K562 (cell line): ENCODE results near the gene STPG2. TPM values are rescaled to one million over a fixed set of nuclear protein-coding genes. Genes with fewer than 3 reads are reported as not detected.

ENCODE experiments used
- ATAC-seq: fragments of 200-7000 bp; cut with Tn5 transposase; 3 replicates; pipeline ENCODE4 v1.9.1; 2020; ENCODE audit warnings: moderate library complexity
- BruUV-seq: library from RNA; stranded (reverse); fragments of 400-500 nt; replicated peaks from 2 replicates; lab custom pipeline; 2021; lab: Mats Ljungman, UMichigan
- CTCF ChIA-PET: fragments of 300-600 bp; formaldehyde crosslinking; extraction: SDS; loops from one replicate; lab custom pipeline; 2021; ENCODE audit warnings: low intra/inter-chr PET ratio; lab: Yijun Ruan, JAX
- POLR2A ChIA-PET: fragments of 300-600, 350-650 bp; sonication (Branson Sonifier 250); formaldehyde crosslinking; extraction: SDS; loops from one replicate; lab custom pipeline; 2021; ENCODE audit warnings: antibody characterized with exemption, inconsistent platforms; lab: Yijun Ruan, JAX
- DNase-seq, 4 experiments: peaks; one replicate each; pipeline versions ENCODE4 v3.0.0 to v3.0.0-alpha.2; 2011 to 2018; ENCODE audit warnings: low spot score in 3 of 4, mixed read lengths in 3 of 4; ENCODE audit errors: extremely low read depth in 1 of 4
- FAIRE-seq: peaks from 2 replicates; lab custom pipeline; 2011; peaks lifted over from hg19 to GRCh38; lab: Jason Lieb, UNC
- H2AFZ ChIP-seq: 2 replicates; pipeline ENCODE4 v1.6.0; 2011; ENCODE audit warnings: low read depth, low read length, control low read depth, inconsistent platforms
- H3K27ac ChIP-seq: fragments of 200-600 bp; 3 replicates; pipeline ENCODE4 v1.8.0; 2011; ENCODE audit warnings: low read depth, mild to moderate bottlenecking, control low read depth, inconsistent platforms, low read length, moderate library complexity, mixed read lengths; ENCODE audit errors: extremely low read depth
- H3K27me3 ChIP-seq, 2 experiments: fragments of 300-600 bp in 1 of 2; 2 replicates in 1 of 2; 3 replicates in 1 of 2; pipeline versions ENCODE4 v1.6.0 to v1.8.0; 2011; ENCODE audit warnings: inconsistent platforms in 2 of 2, low read length in 2 of 2, mild to moderate bottlenecking in 1 of 2, mixed read lengths in 1 of 2, moderate library complexity in 1 of 2; ENCODE audit not compliant: control insufficient read depth in 2 of 2, insufficient read depth in 2 of 2
- H3K36me3 ChIP-seq: fragments of 300-600 bp; 3 replicates; pipeline ENCODE4 v1.8.0; 2011; ENCODE audit warnings: mild to moderate bottlenecking, low read length, inconsistent platforms; ENCODE audit not compliant: control insufficient read depth, insufficient read depth
- H3K4me1 ChIP-seq, 2 experiments: fragments of 200-600 bp in 1 of 2; replicated peaks in 1 of 2; 2 replicates in 1 of 2; 3 replicates in 1 of 2; pipeline versions ENCODE4 v1.5.1 to v1.8.0; 2011; ENCODE audit warnings: inconsistent platforms in 2 of 2, low read length in 2 of 2, mild to moderate bottlenecking in 1 of 2, mixed read lengths in 1 of 2, moderate library complexity in 1 of 2; ENCODE audit not compliant: control insufficient read depth in 2 of 2, insufficient read depth in 2 of 2
- H3K4me2 ChIP-seq: 2 replicates; pipeline ENCODE4 v1.6.1; 2011; ENCODE audit warnings: low read length, control low read depth, inconsistent platforms, mixed read lengths; ENCODE audit not compliant: insufficient read depth
- H3K4me3 ChIP-seq: fragments of 200-600 bp; sonication (generic), shearing (Covaris generic); 2 replicates; pipeline ENCODE4 v1.5.1; 2016; ENCODE audit warnings: control low read depth, inconsistent platforms
- H3K79me2 ChIP-seq: fragments of 200-600 bp; 3 replicates; pipeline ENCODE4 v1.8.0; 2011; ENCODE audit warnings: low read length, inconsistent platforms; ENCODE audit not compliant: control insufficient read depth, insufficient read depth
- H3K9ac ChIP-seq, 2 experiments: 2 replicates each; pipeline versions ENCODE4 v1.6.0 to v1.6.1; 2011; ENCODE audit warnings: low read depth in 2 of 2, low read length in 2 of 2, control low read depth in 1 of 2, inconsistent platforms in 1 of 2, mild to moderate bottlenecking in 1 of 2, mixed read lengths in 1 of 2; ENCODE audit not compliant: insufficient read depth in 1 of 2
- H3K9me1 ChIP-seq: one replicate; pipeline ENCODE4 v1.6.0; 2011; ENCODE audit warnings: inconsistent platforms, mild to moderate bottlenecking, low read length, moderate library complexity; ENCODE audit not compliant: control insufficient read depth, insufficient read depth
- H3K9me3 ChIP-seq: replicated peaks from 2 replicates; pipeline ENCODE4 v1.5.1; 2011; ENCODE audit warnings: low read depth, low read length, inconsistent platforms; ENCODE audit not compliant: control insufficient read depth, insufficient read depth
- H4K20me1 ChIP-seq: replicated peaks from 2 replicates; pipeline ENCODE4 v1.6.1; 2011; ENCODE audit warnings: low read length, inconsistent platforms, mixed read lengths; ENCODE audit not compliant: control insufficient read depth, insufficient read depth
- FOXA1 ChIP-seq: fragments of 450-650 bp; IDR thresholded peaks from 2 replicates; pipeline ENCODE4 v1.6.1; 2016; ENCODE audit warnings: mild to moderate bottlenecking, borderline replicate concordance
- IFI16 ChIP-seq: fragments of 250-450 bp; sonication (Bioruptor Pico); IDR thresholded peaks from 2 replicates; pipeline ENCODE4 v2.1.2; 2022; ENCODE audit warnings: mild to moderate bottlenecking, inconsistent platforms
- SFPQ ChIP-seq: fragments of 200-400 bp; formaldehyde crosslinking; IDR thresholded peaks from 2 replicates; pipeline ENCODE4 v1.6.1; 2017; ENCODE audit warnings: mild to moderate bottlenecking, low read depth, low read length, moderate library complexity
- ZNF143 ChIP-seq: sonication (generic); formaldehyde crosslinking; IDR thresholded peaks from 2 replicates; pipeline ENCODE4 v1.9.0; 2022; ENCODE audit warnings: mild to moderate bottlenecking, missing genetic modification reagents
- ZNF318 ChIP-seq, 2 experiments: fragments of 450-650 bp; IDR thresholded peaks; 2 replicates each; pipeline ENCODE4 v1.6.1; 2016; ENCODE audit warnings: mild to moderate bottlenecking in 2 of 2, borderline replicate concordance in 1 of 2, low read depth in 1 of 2, moderate library complexity in 1 of 2
- WGBS: fragments of 100-300 bp; shearing (Covaris generic); methylation state at CpG from one replicate; pipeline ENCODE4 v1.1.6; 2016; ENCODE audit warnings: low coverage, mixed read lengths; ENCODE audit not compliant: insufficient coverage; ENCODE audit errors: missing lambda C conversion rate; 5-methylcytosine and 5-hydroxymethylcytosine counted together
- in situ Hi-C: fragments of 300-500 bp; cut with MboI; formaldehyde crosslinking; loops from 4 replicates; pipeline ENCODE4 v1.15.0; 2018; ENCODE audit warnings: inconsistent platforms, mixed read lengths
- intact Hi-C: fragments of 100-400 bp; cut with micrococcal nuclease; formaldehyde crosslinking; loops from 2 replicates; pipeline ENCODE4 v1.14.2; 2022
- polyA plus RNA-seq, 8 experiments: library from polyadenylated mRNA; depleted of rRNA in 4 of 8; stranded (reverse) in 5 of 8; unstranded in 3 of 8; fragments of >200 nt; fragmentation: Nextera tagmentation in 2 of 8; fragmentation: Illumina TruSeq in 1 of 8; extraction: Ambion mirVana in 2 of 8; extraction: Trizol in 1 of 8; gene quantifications; 2 replicates each; pipeline versions ENCODE4 v1.2.1 to v1.2.3, GENCODE V29; 2011 to 2014; ENCODE audit warnings: inconsistent platforms in 1 of 8, missing spikeins in 1 of 8
- total RNA-seq, 7 experiments: library from RNA; depleted of rRNA in 6 of 7; stranded (reverse); fragments of >200 nt in 6 of 7; fragmentation: Illumina TruSeq in 2 of 7; extraction: Trizol in 2 of 7; gene quantifications; 2 replicates each; pipeline versions ENCODE4 v1.2.1 to v1.2.3, GENCODE V29; 2011 to 2021; ENCODE audit warnings: low replicate concordance in 1 of 7

STPG2 gene
- total and polyA plus RNA-seq, 9 of the 15 experiments (the other 6 are each of a cell fraction or from before 2014, with no cell fraction given) = not detected

GRCh38 chr4:97759785-97760184 lies 383.5 kb downstream of the STPG2 start (continued):
- no peak for TF ChIP-seq ZNF318 (IDR thresholded peaks at IDR 0.05; ENCODE audit: borderline replicate concordance in 1 of 2, low read depth in 1 of 2)

GRCh38 chr4:97752599-97752998 lies 390.7 kb downstream of the STPG2 start:
- no TSS peak for BruUV-seq
- in situ Hi-C loops (no loop called here), intact Hi-C loops (no loop called here)
- ChIA-PET POLR2A (no interaction called here), CTCF (no interaction called here)
- no peaks in the 10 kb centered on the region for H3K4me1 ChIP-seq
- H3K79me2 ChIP-seq = no peaks in the 10 kb centered on the region
- H2AFZ ChIP-seq = no peak overlapping the region
- FAIRE-seq = no peak
- WGBS = 0% methylated on average over 1 of the region's 1 CpG
- H3K27me3 ChIP-seq = no peaks in the 10 kb centered on the region
- no peak overlapping the region for H3K27ac ChIP-seq
- H3K9ac ChIP-seq = no peak overlapping the region
- H3K4me2 ChIP-seq = no peak overlapping the region
- H3K9me3 ChIP-seq = no peaks in the 10 kb centered on the region
- no peaks in the 10 kb centered on the region for H3K36me3 ChIP-seq
- no peaks in the 10 kb centered on the region for H3K9me1 ChIP-seq
- H3K4me3 ChIP-seq = no peak overlapping the region
- no peak for DNase-seq
- H4K20me1 ChIP-seq = no peaks in the 10 kb centered on the region
- no peak for TF ChIP-seq SFPQ
- TF ChIP-seq IFI16 (CRISPR knock-in tag) = no peak
- no peak for TF ChIP-seq ZNF143
- no peak for TF ChIP-seq FOXA1
- ATAC-seq = no peak
